Smooth muscle cell of trachea (primary cell): ENCODE data around the gene DNM2. TPM values are rescaled to one million over a fixed set of nuclear protein-coding genes. Genes with fewer than 3 reads are reported as not detected.

Experiments used
- total RNA-seq: library from RNA; depleted of rRNA; stranded (reverse); fragments of >200 nt; gene quantifications from 2 replicates; pipeline ENCODE4 v1.2.1, GENCODE V29; 2014

The DNM2 gene
- 91.0 and 94.2 TPM in 2 replicates for total RNA-seq

DNA sequence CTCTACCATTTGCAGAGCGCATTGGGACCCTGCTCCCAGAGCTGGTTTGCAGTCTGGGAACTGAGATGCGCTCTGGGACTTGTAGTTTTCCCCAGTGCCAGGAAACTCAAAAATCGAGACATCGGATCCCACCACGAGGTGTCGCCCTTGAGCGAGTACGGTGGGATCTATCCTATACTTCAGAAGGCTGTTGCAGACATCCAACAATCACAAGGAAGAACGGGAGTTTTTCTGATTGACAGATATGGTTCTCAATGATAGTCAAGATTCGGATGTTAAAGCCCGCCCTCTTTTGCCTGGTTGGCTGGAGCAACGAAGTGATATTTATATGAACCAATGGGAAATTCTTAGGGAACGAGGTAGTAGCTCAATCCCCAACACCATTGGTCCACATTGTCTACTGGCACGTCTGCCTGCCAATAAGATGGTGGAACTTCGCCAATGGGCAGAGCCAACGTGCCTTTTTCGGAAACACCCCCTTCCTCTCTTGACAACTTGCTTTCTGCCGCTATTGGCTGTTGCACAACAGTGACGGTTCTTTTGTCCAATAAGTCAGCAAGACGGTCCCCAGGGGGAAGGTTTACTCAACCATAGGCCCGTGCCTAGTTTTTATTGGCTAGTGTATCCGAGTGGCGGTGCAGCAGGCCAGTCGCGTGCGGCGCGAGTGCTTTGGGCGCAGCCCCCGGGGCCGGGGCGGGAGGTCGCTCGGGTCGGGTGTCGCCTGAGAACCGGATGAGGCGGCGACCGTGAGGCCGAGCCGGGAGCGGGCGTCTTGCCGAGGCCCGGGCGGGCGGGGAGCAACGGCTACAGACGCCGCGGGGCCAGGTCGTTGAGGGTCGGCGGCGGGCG lies at the start of gene DNM2:
TSS of gene DNM2 (plus strand) at position 724 of the 849 bp plus-strand sequence. CDS start 164 bp downstream, outside the sequence.

GRCh38 chr19:10835754-10836478 lies 118.0 kb downstream of the DNM2 start, which contains the start of gene TMED1:
TSS of gene TMED1 (minus strand) at chr19:10836212. CDS start at chr19:10836191, 21 bp downstream.

DNA sequence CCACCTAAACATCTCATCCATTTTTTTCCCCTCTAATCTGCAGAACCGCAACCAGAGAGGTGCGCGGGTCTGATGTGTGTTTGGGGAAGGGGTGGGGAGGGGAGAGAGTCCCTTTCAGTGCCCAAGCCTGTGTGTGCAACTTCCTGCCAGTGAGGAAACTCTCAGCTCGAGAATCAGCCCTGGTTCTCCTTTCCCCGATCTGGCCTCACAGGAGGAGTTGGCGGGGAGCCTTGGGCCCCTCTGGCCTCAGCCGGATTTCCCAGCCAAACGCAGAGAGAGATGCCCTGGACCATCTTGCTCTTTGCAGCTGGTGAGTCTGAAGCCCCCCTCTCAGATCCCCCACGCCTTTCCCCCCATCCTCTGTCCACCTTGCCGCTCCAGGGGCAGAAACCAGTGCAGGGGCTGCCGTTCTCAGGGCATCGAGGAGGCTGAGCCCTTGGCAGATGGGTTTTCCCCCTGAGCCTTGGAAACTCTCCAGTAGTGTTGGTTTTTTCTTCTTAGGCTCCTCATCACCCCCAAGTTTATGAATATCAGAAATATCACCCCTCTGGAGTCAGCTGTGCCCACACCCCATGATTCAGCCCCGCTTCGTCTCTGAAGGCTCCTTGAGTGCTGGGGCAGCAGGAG lies 130.5 kb downstream of the DNM2 start, which contains the start of gene C19orf38:
TSS of gene C19orf38 (plus strand) at position 186 of the 627 bp plus-strand sequence. CDS start at position 280, 94 bp downstream.

GRCh38 chr19:10870955-10871603 lies 153.2 kb downstream of the DNM2 start, which contains the start of gene CARM1:
TSS of gene CARM1 (plus strand) at chr19:10871553. CDS start at chr19:10871703, 150 bp downstream.

Other genes with a start within 250 kb of the DNM2 start
- 91.0 and 150 TPM in 2 replicates for gene KEAP1, start 214.7 kb upstream of the DNM2 start, total RNA-seq
- gene S1PR5, start 200.6 kb upstream of the DNM2 start, total RNA-seq: 0.15 and 0.17 TPM in 2 replicates
- gene ATG4D, start 174.2 kb upstream of the DNM2 start, total RNA-seq: 10.5 and 12.9 TPM in 2 replicates
- 5.7 and 6.9 TPM in 2 replicates for gene KRI1, start 152.1 kb upstream of the DNM2 start, total RNA-seq
- gene CDKN2D, start 149.1 kb upstream of the DNM2 start, total RNA-seq: 3.5 and 9.9 TPM in 2 replicates
- gene AP1M2, start 130.8 kb upstream of the DNM2 start, total RNA-seq: not detected in 2 replicates
- gene SLC44A2, start 92.5 kb upstream of the DNM2 start, total RNA-seq: 43.2 and 45.3 TPM in 2 replicates
- gene ILF3, start 63.7 kb upstream of the DNM2 start, total RNA-seq: 81.2 and 129 TPM in 2 replicates
- 27.8 and 28.1 TPM in 2 replicates for gene QTRT1, start 16.6 kb upstream of the DNM2 start, total RNA-seq
- 46.5 and 69.2 TPM in 2 replicates for gene TMED1, start 118.1 kb downstream of the DNM2 start, total RNA-seq
- gene C19orf38, start 130.3 kb downstream of the DNM2 start, total RNA-seq: 0.58 and 1.7 TPM in 2 replicates
- gene CARM1, start 153.5 kb downstream of the DNM2 start, total RNA-seq: 38.7 and 49.8 TPM in 2 replicates
- 93.5 and 117 TPM in 2 replicates for gene YIPF2, start 210.6 kb downstream of the DNM2 start, total RNA-seq
- 38.3 and 44.0 TPM in 2 replicates for gene TIMM29, start 210.7 kb downstream of the DNM2 start, total RNA-seq
- gene SMARCA4, start 243.0 kb downstream of the DNM2 start, total RNA-seq: 71.0 and 73.6 TPM in 2 replicates